ENCODE results near the gene SERPIND1. TPM values are rescaled to one million over a fixed set of nuclear protein-coding genes. Genes with fewer than 3 reads are reported as not detected.

SERPIND1 gene
- not detected in 2 replicates for total RNA-seq

GRCh38 chr22:20773793-20774212 is at the start of gene SERPIND1:
Gene SERPIND1 (plus strand): TSS chr22:20774113. CDS start chr22:20779313, 5,200 bp downstream.

Other genes with a start within 250 kb of the SERPIND1 start
- 24.5 and 35.2 TPM in 2 replicates for gene PI4KA, start 84.7 kb downstream of the SERPIND1 start, total RNA-seq
- gene SNAP29, start 84.9 kb downstream of the SERPIND1 start, total RNA-seq: 11.5 and 18.0 TPM in 2 replicates
- gene CRKL, start 143.3 kb downstream of the SERPIND1 start, total RNA-seq: 38.0 and 43.7 TPM in 2 replicates
- gene AIFM3, start 193.1 kb downstream of the SERPIND1 start, total RNA-seq: 0.13 and 0.80 TPM in 2 replicates
- gene LZTR1, start 208.2 kb downstream of the SERPIND1 start, total RNA-seq: 27.3 and 50.3 TPM in 2 replicates
- 32.7 and 38.4 TPM in 2 replicates for gene THAP7, start 228.0 kb downstream of the SERPIND1 start, total RNA-seq
- gene P2RX6, start 241.1 kb downstream of the SERPIND1 start, total RNA-seq: under 0.01 and 2.1 TPM in 2 replicates

Data from epithelial cell of alveolus of lung (primary cell).